Measurements from ENCODE around the gene HSPB1. TPM values are rescaled to one million over a fixed set of nuclear protein-coding genes. Genes with fewer than 3 reads are reported as not detected.

HSPB1 gene
- total and polyA plus RNA-seq, 2 of the 13 experiments (the other 11 are each of a cell fraction or from before 2014, with no cell fraction given): 21.0 to 38.6 TPM

- no peak for TF ChIP-seq PPARG (CRISPR knock-in tag; conservative IDR thresholded peaks at IDR 0.05)
- peak; percentile 56; the same call in 1 of the 2 replicates for TF ChIP-seq TAF1 (CRISPR knock-in tag; IDR thresholded peaks at IDR 0.05)
- no peak for TF ChIP-seq TAF15 (IDR thresholded peaks at IDR 0.05; ENCODE audit: low read depth, low read length, poor library complexity, severe bottlenecking)
- no peak for TF ChIP-seq ZNF713 (CRISPR knock-in tag; IDR thresholded peaks at IDR 0.05)
- TF ChIP-seq ZIK1 (CRISPR knock-in tag; IDR thresholded peaks at IDR 0.05; ENCODE audit: borderline replicate concordance, low read depth): peak; percentile 90
- TF ChIP-seq ATF7 (IDR thresholded peaks at IDR 0.05): no peak
- TF ChIP-seq ATF7 (CRISPR knock-in tag; IDR thresholded peaks at IDR 0.05): no peak
- peak; percentile 79; the same call in 1 of the 2 replicates for TF ChIP-seq ZBTB7A (CRISPR knock-in tag; IDR thresholded peaks at IDR 0.05)
- TF ChIP-seq MAFF (IDR thresholded peaks at IDR 0.05; ENCODE audit: low read depth, low read length): no peak
- TF ChIP-seq ZKSCAN1 (IDR thresholded peaks at IDR 0.05; ENCODE audit: low read length): no peak
- TF ChIP-seq ZNF800 (CRISPR knock-in tag; IDR thresholded peaks at IDR 0.05): peak; percentile 80; the same call in 1 of the 2 replicates
- no peak for TF ChIP-seq PAF1 (CRISPR knock-in tag; IDR thresholded peaks at IDR 0.05)
- TF ChIP-seq DR1 (CRISPR knock-in tag; IDR thresholded peaks at IDR 0.05): peak; percentile 61; the same call in 1 of the 2 replicates
- peak; percentile 32; the same call in 1 of the 2 replicates for TF ChIP-seq KLF11 (CRISPR knock-in tag; IDR thresholded peaks at IDR 0.05)
- TF ChIP-seq ATRX (CRISPR knock-in tag; IDR thresholded peaks at IDR 0.05; ENCODE audit: borderline replicate concordance): no peak
- TF ChIP-seq RFXANK (CRISPR knock-in tag; IDR thresholded peaks at IDR 0.05): no peak
- peak; percentile 41; the same call in 1 of the 2 replicates for TF ChIP-seq HIC2 (CRISPR knock-in tag; IDR thresholded peaks at IDR 0.05; ENCODE audit: low read depth)
- 0 out of 2 replicates have a peak, but pooled peaks have one; percentile 24 for TF ChIP-seq ZNF225 (CRISPR knock-in tag; IDR thresholded peaks at IDR 0.05)
- TF ChIP-seq PLSCR1 (CRISPR knock-in tag; IDR thresholded peaks at IDR 0.05; ENCODE audit: borderline replicate concordance): no peak
- no peak for TF ChIP-seq ZNF296 (CRISPR knock-in tag; conservative IDR thresholded peaks at IDR 0.05)
- no peak for TF ChIP-seq TRIM22 (IDR thresholded peaks at IDR 0.05)
- no peak for TF ChIP-seq NFYC (CRISPR knock-in tag; IDR thresholded peaks at IDR 0.05)
- TF ChIP-seq FOXP4 (CRISPR knock-in tag; IDR thresholded peaks at IDR 0.05): peak; percentile 35; the same call in 1 of the 2 replicates
Observed at GRCh38 chr7:76302347-76303201, at the start of gene HSPB1 (continued).

Data from HepG2 (cell line).